HG03196 (cell line): ENCODE data around the gene NOP16.

Source experiments
- ATAC-seq: cut with Tn5 transposase; IDR thresholded peaks from one replicate; pipeline ENCODE4 v1.9.1; 2021; ENCODE audit not compliant: unreplicated experiment

The NOP16 gene

DNA sequence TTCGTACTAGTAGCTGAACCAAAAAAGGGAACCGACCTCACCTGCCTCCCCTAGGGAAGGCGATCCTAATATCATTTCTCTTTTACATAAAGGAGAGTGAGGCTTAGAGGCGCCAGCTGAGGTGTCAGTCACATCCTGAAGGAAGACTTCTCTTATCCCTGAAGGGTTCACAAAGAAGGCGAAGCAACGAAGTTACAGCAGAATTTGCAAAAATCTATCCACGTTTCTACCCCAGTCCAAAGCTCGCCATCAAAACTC, 26.2 kb downstream of the NOP16 start:
- ATAC-seq, result peak; percentile 8

GRCh38 chr5:176361437-176362232, 26.8 kb downstream of the NOP16 start, which contains the start of gene KIAA1191:
KIAA1191 (minus strand) TSS chr5:176361764; CDS start chr5:176359508, 2,256 bp downstream.
- ATAC-seq, result peak; percentile 87

GRCh38 chr5:176360894-176361436, 27.4 kb downstream of the NOP16 start:
- no peak for ATAC-seq

DNA sequence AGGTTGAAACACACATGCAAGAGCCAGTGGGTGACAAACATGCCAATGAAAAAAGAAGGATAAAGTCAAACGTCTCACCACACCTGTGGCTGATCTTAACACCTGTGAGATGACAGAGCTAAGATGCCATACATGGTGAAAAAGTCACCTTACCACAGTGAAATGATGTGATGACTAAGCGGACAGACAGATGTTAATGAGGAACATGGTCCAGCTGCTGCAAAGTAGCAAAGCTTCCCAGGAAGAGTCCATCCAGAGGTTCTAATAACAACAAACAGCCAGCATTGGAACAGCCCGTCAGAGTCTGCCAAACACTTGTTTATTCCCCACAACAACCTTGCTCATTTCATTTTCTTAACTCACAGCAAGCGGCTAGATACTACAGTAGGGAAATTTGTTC, 28.7 kb downstream of the NOP16 start:
- no peak for ATAC-seq

DNA sequence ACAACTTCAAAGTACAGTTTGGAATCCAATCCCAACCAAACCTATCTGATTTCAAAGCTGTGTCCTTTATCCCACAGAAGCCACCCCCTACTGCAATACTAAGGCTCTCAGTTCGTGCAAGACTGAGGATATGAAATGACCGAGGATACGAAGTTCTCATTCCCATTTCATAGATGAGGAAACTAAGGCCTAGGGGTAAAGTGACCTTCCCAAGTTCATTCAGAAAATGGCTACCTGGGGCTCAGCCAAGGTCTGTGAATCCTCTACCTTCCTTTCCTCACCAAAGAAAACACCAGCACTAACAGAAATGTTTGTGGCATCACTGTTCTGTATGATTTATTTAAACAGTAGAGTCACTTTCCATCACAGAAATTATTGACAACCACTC, 32.2 kb downstream of the NOP16 start:
- no peak for ATAC-seq

GRCh38 chr5:176355400-176356178, 32.8 kb downstream of the NOP16 start:
- no peak for ATAC-seq

DNA sequence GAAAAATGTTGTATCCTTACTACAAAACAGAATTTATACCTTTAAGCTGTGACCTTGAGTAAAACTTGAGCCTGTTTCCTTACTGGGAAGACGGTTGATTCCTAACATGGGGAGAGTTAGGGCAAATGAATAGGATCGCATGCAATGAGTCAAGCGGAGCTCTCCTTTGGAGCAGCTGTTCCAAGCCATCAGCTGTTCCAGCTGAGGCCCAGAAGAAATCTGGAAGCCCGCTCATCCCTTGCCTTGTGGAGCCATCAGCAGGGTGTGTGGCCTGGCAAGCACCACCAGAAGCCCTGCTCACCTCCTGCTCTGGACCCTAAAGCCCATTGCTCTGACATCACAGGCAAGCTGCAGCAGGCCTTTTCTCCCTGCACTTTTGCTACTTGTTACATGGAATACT, 34.9 kb downstream of the NOP16 start:
- no peak for ATAC-seq

GRCh38 chr5:176352116-176352878, 36.1 kb downstream of the NOP16 start:
- no peak for ATAC-seq

DNA sequence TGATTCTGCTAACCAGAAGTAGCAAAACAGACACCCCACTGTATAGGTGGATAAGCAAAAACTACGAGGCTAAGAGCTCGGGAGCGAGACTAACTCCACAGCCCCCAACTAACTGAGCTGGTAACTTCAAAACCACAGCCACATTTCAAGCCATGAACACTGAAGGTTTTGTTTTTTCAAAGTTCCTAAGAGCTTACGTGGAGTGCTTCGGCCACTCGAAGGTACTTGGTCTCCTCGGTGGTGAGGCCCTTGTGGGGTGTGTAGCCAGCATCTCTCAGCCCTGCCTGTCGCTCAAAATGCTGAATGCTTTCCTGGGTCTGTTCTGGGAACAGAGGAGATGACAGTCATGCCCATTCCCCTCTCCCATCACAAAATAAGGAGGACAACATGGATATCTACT, 38.0 kb downstream of the NOP16 start:
- no peak for ATAC-seq

DNA sequence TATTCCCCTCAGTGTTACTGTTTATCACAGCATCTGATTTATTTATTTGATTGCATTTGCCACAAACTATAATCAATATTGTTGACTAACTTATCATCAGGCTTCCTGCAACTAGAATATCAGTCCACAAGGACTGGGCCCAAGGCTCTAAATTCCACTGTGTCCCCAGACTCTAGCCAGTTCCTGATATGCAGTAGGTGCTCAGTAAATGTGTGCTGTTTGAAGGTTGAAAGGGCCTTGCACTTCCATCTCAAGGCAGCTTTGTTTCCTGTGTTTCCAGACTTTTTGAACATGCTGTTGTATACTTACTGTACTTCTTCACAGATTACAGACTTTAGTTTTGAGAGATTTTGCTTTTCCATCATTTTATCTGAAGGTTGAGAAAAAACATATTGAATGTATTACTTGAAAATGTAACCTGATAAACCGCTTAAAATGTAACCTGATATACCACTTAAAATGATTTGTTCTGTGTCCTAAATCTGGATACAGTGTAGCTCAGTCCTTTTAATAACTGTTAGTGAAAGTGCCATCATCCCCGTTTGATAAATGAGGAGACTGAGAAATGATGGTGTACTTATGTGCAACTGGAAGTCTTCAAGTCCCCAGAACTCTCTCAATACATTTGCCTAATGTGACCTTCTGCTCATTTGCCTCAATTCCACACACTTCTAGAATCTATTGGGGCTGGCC, 45.5 kb downstream of the NOP16 start:
- no peak for ATAC-seq

- ATAC-seq, result no peak
Measured at GRCh38 chr5:176342158-176342483, 46.3 kb downstream of the NOP16 start.

GRCh38 chr5:176341325-176342157, 46.9 kb downstream of the NOP16 start:
- no peak for ATAC-seq

GRCh38 chr5:176339304-176339703, 49.1 kb downstream of the NOP16 start:
- no peak for ATAC-seq

DNA sequence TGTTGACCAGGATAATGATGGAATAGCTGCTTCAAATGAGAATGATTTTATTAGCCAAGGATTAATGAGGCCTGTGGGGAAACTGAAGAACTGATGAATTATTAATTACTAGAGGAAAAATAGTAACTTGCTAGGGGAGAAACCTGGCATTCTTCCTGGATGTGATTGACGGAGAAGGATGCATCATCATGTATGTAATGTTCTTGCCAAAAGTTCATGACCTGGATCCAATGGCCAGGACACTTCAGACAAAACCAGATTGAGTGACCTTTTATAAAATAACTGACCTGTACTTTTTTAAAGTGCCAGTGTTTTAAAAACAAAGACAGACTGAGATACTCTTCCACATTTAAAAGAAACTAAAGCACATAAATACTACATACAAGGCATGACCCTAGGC, 50.5 kb downstream of the NOP16 start:
- ATAC-seq, result no peak

GRCh38 chr5:176334031-176334770, 54.2 kb downstream of the NOP16 start:
- no peak for ATAC-seq
